ENCODE results near the gene NTNG2. TPM values are rescaled to one million over a fixed set of nuclear protein-coding genes. Genes with fewer than 3 reads are reported as not detected.

The NTNG2 gene
- total and polyA plus RNA-seq, 10 of the 15 experiments (the other 5 are each of a cell fraction or from before 2014, with no cell fraction given): 0.37 to 0.79 (median 0.45) TPM; not detected in 6

DNA sequence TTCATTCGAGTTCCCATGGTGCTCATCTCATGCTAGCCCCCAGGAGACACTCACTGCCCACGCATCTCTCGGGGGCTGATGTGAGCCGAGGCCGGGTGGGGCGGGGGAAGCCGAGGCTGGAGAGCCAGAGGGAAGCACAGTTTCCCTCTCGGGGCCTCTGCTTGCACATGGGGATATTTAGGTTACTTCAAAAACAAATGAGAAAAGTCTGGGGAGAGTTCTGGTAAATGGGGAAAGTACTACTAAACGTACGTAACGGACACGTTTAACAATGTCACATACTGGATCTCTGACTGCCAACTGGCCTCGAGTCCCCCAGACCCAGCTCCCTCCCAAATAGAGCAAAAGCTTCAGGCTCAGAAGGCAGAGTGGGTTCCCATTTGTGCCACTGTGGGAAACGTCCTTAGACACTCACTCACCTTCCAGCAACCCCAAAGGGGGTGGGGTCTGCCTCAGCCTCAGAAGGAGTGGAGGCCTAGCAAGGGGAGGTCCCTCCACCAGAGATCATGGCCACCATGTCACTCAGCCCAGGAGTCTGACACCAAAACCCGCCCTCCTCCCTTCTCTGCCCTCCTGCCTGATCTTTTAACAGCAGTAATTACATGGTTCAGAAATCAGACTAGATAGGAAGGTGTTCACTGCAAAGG is 33.8 kb upstream of the NTNG2 start:
- ATAC-seq (no peak), FAIRE-seq (no peak), DNase-seq (ENCODE audit: low read depth, low spot score) (no peak)
- no peak overlapping the region for H2AFZ ChIP-seq (ENCODE audit: control insufficient read depth, low read depth, low read length)
- RAD21 ChIA-PET (ENCODE audit: unreplicated experiment): no interaction called here
- no peaks in the 10 kb centered on the region for H3K9me3 ChIP-seq (replicated peaks; ENCODE audit: control insufficient read depth, insufficient read depth, low read length)
- in situ Hi-C loops (cut with MboI): no loop called here
- intact Hi-C loops (cut with micrococcal nuclease; ENCODE audit: unreplicated experiment): no loop called here
- POLR2A ChIA-PET: no interaction called here
- CTCF ChIA-PET: no interaction called here
- H3K27me3 ChIP-seq (replicated peaks in 1 of 2; ENCODE audit: control insufficient read depth in 2 of 2, insufficient read depth in 2 of 2, low read length in 1 of 2): peaks cover 3 to 4% of the 10 kb centered on the region in 2 experiments; a peak in 2 of 4 replicates
- no peaks in the 10 kb centered on the region for H4K20me1 ChIP-seq (ENCODE audit: control insufficient read depth, insufficient read depth)
- H3K4me1 ChIP-seq (ENCODE audit: control insufficient read depth, insufficient read depth, low read length): no peaks in the 10 kb centered on the region
- H3K4me3 ChIP-seq: no peak overlapping the region
- no peaks in the 10 kb centered on the region for H3K79me2 ChIP-seq (ENCODE audit: control insufficient read depth, insufficient read depth, low read length)
- 0% methylated on average over 15 of the region's 15 CpGs for WGBS (ENCODE audit: insufficient coverage, insufficient replicate concordance, low lambda C conversion rate, missing lambda C conversion rate)
- H3K27ac ChIP-seq (ENCODE audit: control insufficient read depth, insufficient read depth): no peak overlapping the region
- H3K36me3 ChIP-seq (ENCODE audit: control insufficient read depth in 2 of 2, insufficient read depth in 2 of 2, low read length in 1 of 2): no peaks in the 10 kb centered on the region
- H3K4me2 ChIP-seq (ENCODE audit: control insufficient read depth, insufficient read depth): no peak overlapping the region
- TF ChIP-seq NFYB (IDR thresholded peaks at IDR 0.05; ENCODE audit: insufficient read depth, low read depth, low read length) (no peak), SMAD1 (IDR thresholded peaks at IDR 0.05; ENCODE audit: low read depth, partially characterized antibody) (no peak), MEF2B (IDR thresholded peaks at IDR 0.05; ENCODE audit: partially characterized antibody, poor library complexity, severe bottlenecking) (no peak), ZNF274 (IDR thresholded peaks at IDR 0.05; ENCODE audit: insufficient read depth, insufficient read length) (no peak), STAT1 (conservative IDR thresholded peaks at IDR 0.05) (no peak), HDAC2 (IDR thresholded peaks at IDR 0.05) (no peak), YBX1 (IDR thresholded peaks at IDR 0.05) (no peak), EP300 (IDR thresholded peaks at IDR 0.05; ENCODE audit: borderline replicate concordance in 1 of 2, control insufficient read depth in 1 of 2, low read depth in 2 of 2, low read length in 2 of 2) (no peak), STAT3 (IDR thresholded peaks at IDR 0.05; ENCODE audit: low read depth, low read length) (no peak), ETV6 (conservative IDR thresholded peaks at IDR 0.05 in 1 of 2, IDR thresholded peaks at IDR 0.05 in 1 of 2; ENCODE audit: borderline replicate concordance in 1 of 2, low read depth in 1 of 2) (no peak), ZNF207 (IDR thresholded peaks at IDR 0.05; ENCODE audit: borderline replicate concordance) (no peak)
- TF ChIP-seq, protein P1, sequence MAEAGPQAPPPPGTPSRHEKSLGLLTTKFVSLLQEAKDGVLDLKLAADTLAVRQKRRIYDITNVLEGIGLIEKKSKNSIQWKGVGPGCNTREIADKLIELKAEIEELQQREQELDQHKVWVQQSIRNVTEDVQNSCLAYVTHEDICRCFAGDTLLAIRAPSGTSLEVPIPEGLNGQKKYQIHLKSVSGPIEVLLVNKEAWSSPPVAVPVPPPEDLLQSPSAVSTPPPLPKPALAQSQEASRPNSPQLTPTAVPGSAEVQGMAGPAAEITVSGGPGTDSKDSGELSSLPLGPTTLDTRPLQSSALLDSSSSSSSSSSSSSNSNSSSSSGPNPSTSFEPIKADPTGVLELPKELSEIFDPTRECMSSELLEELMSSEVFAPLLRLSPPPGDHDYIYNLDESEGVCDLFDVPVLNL (IDR thresholded peaks at IDR 0.05; ENCODE audit: low read depth, low read length): no peak
- TF ChIP-seq, protein P2, sequence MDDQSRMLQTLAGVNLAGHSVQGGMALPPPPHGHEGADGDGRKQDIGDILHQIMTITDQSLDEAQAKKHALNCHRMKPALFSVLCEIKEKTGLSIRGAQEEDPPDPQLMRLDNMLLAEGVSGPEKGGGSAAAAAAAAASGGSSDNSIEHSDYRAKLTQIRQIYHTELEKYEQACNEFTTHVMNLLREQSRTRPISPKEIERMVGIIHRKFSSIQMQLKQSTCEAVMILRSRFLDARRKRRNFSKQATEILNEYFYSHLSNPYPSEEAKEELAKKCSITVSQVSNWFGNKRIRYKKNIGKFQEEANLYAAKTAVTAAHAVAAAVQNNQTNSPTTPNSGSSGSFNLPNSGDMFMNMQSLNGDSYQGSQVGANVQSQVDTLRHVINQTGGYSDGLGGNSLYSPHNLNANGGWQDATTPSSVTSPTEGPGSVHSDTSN (IDR thresholded peaks at IDR 0.05; ENCODE audit: insufficient replicate concordance, low read depth, low read length): no peak
- no TSS peak for BruUV-seq (replicated peaks)
- no peak overlapping the region for H3K9ac ChIP-seq (ENCODE audit: control insufficient read depth, insufficient read depth, low read length)
- SMC1A ChIA-PET (ENCODE audit: uncharacterized antibody, unreplicated experiment): no interaction called here
